Nephron progenitor cell (in vitro differentiated cells): ENCODE measurements around the gene FRMPD2.

Experiments used
- DNase-seq: peaks from one replicate; pipeline ENCODE4 v3.0.0; 2021
- H3K27ac Mint-ChIP-seq: 2 replicates; pipeline ENCODE4 v1.8.0; 2021; ENCODE audit warnings: mild to moderate bottlenecking, moderate library complexity, mixed read lengths
- H3K27me3 Mint-ChIP-seq: 2 replicates; pipeline ENCODE4 v1.8.0; 2021; ENCODE audit warnings: mild to moderate bottlenecking, low read depth, mixed read lengths; ENCODE audit not compliant: poor library complexity
- H3K36me3 Mint-ChIP-seq: 2 replicates; pipeline ENCODE4 v1.8.0; 2021; ENCODE audit warnings: low read depth, mixed read lengths
- H3K4me1 Mint-ChIP-seq: 2 replicates; pipeline ENCODE4 v1.8.0; 2021; ENCODE audit warnings: mixed read lengths
- H3K4me3 Mint-ChIP-seq: 2 replicates; pipeline ENCODE4 v1.8.0; 2021; ENCODE audit warnings: mild to moderate bottlenecking, moderate library complexity, mixed read lengths
- H3K9me3 Mint-ChIP-seq: 2 replicates; pipeline ENCODE4 v1.8.0; 2021; ENCODE audit warnings: mild to moderate bottlenecking, moderate library complexity, mixed read lengths
- CTCF ChIP-seq: fragments of 200-600 bp; sonication (generic); IDR thresholded peaks from 2 replicates; pipeline ENCODE4 v1.5.0; 2021; ENCODE audit warnings: antibody characterized with exemption

Gene FRMPD2

DNA sequence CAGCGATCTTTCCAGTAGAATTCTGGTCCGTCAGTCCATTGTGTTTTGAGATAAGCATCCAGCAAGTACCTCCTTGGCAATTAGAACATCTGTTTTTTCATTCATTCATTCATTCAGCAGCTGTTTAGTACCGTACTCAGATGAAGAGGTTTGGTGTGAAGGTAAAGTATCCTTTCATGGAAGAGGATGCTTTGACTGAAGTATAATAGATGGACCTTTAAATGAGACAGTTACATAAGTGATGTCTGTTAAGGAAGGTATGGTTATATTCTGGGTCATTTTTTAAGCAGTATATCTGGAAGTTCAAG is 33.2 kb upstream of the FRMPD2 start:
- H3K9me3 Mint-ChIP-seq, result no peaks in the 10 kb centered on the region
- H3K27ac Mint-ChIP-seq, result peak overlapping the region; percentile 79
- no peak for DNase-seq
- TF ChIP-seq CTCF, result no peak
- H3K27me3 Mint-ChIP-seq, result peaks cover 23% of the 10 kb centered on the region
- peak overlapping the region; percentile 89 for H3K4me3 Mint-ChIP-seq
- peaks cover 33% of the 10 kb centered on the region for H3K36me3 Mint-ChIP-seq
- peaks cover 26% of the 10 kb centered on the region for H3K4me1 Mint-ChIP-seq

GRCh38 chr10:48306870-48307710 is 32.6 kb upstream of the FRMPD2 start:
- Mint-ChIP-seq H3K4me3 (peak overlapping the region; percentile 89), H3K4me1 (peaks cover 26% of the 10 kb centered on the region), H3K9me3 (no peaks in the 10 kb centered on the region), H3K27me3 (peaks cover 25% of the 10 kb centered on the region), H3K36me3 (peaks cover 27% of the 10 kb centered on the region), H3K27ac (peak overlapping the region; percentile 79)
- TF ChIP-seq CTCF, result no peak
- DNase-seq, result peak; percentile 80

DNA sequence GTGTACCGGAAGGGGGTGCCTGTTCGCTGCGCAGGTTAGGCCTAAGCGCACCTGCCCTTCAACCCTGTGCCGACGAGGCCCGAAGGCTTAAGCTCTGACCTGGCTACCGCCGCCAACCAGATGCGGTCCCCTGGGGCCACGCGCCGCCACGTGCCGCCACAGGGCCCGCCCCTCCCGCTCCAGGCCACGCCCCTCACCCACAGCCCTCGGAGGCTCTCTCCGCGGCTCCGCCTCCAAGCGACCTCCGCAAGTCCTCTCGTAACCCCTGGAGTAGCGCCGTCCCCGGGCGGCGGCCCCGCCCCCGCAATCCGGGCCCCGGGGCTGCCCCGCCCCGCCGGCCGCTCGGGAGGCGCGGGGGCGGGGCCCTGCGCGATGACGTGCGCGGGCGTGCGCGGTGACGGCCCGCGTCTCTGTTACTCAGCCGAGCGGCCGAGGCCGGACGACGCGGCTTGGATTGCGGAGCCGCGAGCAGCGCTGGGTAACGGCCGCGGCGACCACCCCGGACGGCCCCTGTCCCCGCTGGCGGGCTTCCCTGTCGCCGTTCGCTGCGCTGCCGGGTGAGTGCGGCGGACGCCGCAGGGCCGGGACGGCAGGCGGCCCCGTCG is 31.9 kb upstream of the FRMPD2 start, which contains the start of gene MAPK8:
Gene MAPK8, plus strand, starts transcription at position 413 of the 605 bp plus-strand sequence. CDS start 94,984 bp downstream, outside the sequence.
- Mint-ChIP-seq H3K9me3 (no peaks in the 10 kb centered on the region), H3K27ac (peak within 1 kb of the TSS; percentile 79), H3K4me1 (peaks cover 31% of the 10 kb centered on the region), H3K4me3 (peak within 1 kb of the TSS; percentile 89), H3K27me3 (peaks cover 29% of the 10 kb centered on the region), H3K36me3 (peaks cover 20% of the 10 kb centered on the region)
- no peak for TF ChIP-seq CTCF
- peak; percentile 97 for DNase-seq

GRCh38 chr10:48305905-48306264 is 31.4 kb upstream of the FRMPD2 start:
- H3K36me3 Mint-ChIP-seq, result peaks cover 16% of the 10 kb centered on the region
- no peak for TF ChIP-seq CTCF
- H3K9me3 Mint-ChIP-seq, result no peaks in the 10 kb centered on the region
- peaks cover 32% of the 10 kb centered on the region for H3K4me1 Mint-ChIP-seq
- H3K27me3 Mint-ChIP-seq, result peaks cover 31% of the 10 kb centered on the region
- H3K27ac Mint-ChIP-seq, result no peak overlapping the region
- peak overlapping the region; percentile 73 for H3K4me3 Mint-ChIP-seq
- no peak for DNase-seq

GRCh38 chr10:48302515-48303476 is 28.3 kb upstream of the FRMPD2 start:
- no peak overlapping the region for H3K27ac Mint-ChIP-seq
- H3K4me3 Mint-ChIP-seq, result no peak overlapping the region
- no peak for TF ChIP-seq CTCF
- H3K4me1 Mint-ChIP-seq, result peaks cover 29% of the 10 kb centered on the region
- H3K27me3 Mint-ChIP-seq, result peaks cover 31% of the 10 kb centered on the region
- no peak for DNase-seq
- H3K9me3 Mint-ChIP-seq, result no peaks in the 10 kb centered on the region
- peaks cover 3% of the 10 kb centered on the region for H3K36me3 Mint-ChIP-seq
